Endothelial cell of umbilical vein (primary cell): ENCODE measurements around the gene IGFL4. TPM values are rescaled to one million over a fixed set of nuclear protein-coding genes. Genes with fewer than 3 reads are reported as not detected.

Experiments
- BruUV-seq: library from RNA; stranded (reverse); fragments of 400-500 nt; replicated peaks from 2 replicates; lab custom pipeline; 2021; lab: Mats Ljungman, UMichigan
- CTCF ChIA-PET: fragments of 300-600, 350-600 bp; sonication (Branson Sonifier 250); formaldehyde crosslinking; loops from one replicate; lab custom pipeline; 2021; ENCODE audit warnings: antibody characterized with exemption, inconsistent platforms; lab: Charles Lee
- POLR2A ChIA-PET: fragments of 300-600, 350-600 bp; sonication (Branson Sonifier 250); formaldehyde crosslinking; loops from one replicate; lab custom pipeline; 2021; ENCODE audit warnings: antibody characterized with exemption, inconsistent platforms; lab: Charles Lee
- DNase-seq: peaks from one replicate; pipeline ENCODE4 v3.0.0-alpha.2; 2011; ENCODE audit warnings: low read depth, low spot score
- FAIRE-seq: peaks from 2 replicates; lab custom pipeline; 2011; peaks lifted over from hg19 to GRCh38; lab: Jason Lieb, UNC
- H2AFZ ChIP-seq: 2 replicates; pipeline ENCODE4 v1.6.0; 2012; ENCODE audit warnings: low read depth, low read length, control low read depth, inconsistent platforms
- H3K27ac ChIP-seq: 2 replicates; pipeline ENCODE4 v1.5.1; 2011; ENCODE audit warnings: low read depth, mild to moderate bottlenecking, control low read depth, low read length, moderate library complexity; ENCODE audit not compliant: insufficient read depth
- H3K27me3 ChIP-seq, 2 experiments: 2 replicates each; pipeline versions ENCODE4 v1.6.0 to v1.6.1; 2011; ENCODE audit warnings: low read length in 2 of 2, mixed read lengths in 1 of 2; ENCODE audit not compliant: control insufficient read depth in 2 of 2, insufficient read depth in 2 of 2
- H3K36me3 ChIP-seq, 2 experiments: 2 replicates in 1 of 2; 3 replicates in 1 of 2; pipeline ENCODE4 v1.5.1; 2011; ENCODE audit warnings: low read length in 2 of 2, mild to moderate bottlenecking in 1 of 2, moderate library complexity in 1 of 2; ENCODE audit not compliant: control insufficient read depth in 2 of 2, insufficient read depth in 2 of 2; ENCODE audit errors: extremely low read depth in 1 of 2
- H3K4me1 ChIP-seq: 3 replicates; pipeline ENCODE4 v1.5.1; 2011; ENCODE audit warnings: mild to moderate bottlenecking, low read length; ENCODE audit not compliant: control insufficient read depth, insufficient read depth; ENCODE audit errors: extremely low read depth
- H3K4me2 ChIP-seq: 2 replicates; pipeline ENCODE4 v1.6.1; 2011; ENCODE audit warnings: low read length, control low read depth, mixed read lengths; ENCODE audit not compliant: insufficient read depth
- H3K4me3 ChIP-seq, 3 experiments: fragments of 200-600 bp in 1 of 3; sonication (generic), shearing (Covaris generic) in 1 of 3; replicated peaks in 1 of 3; 2 replicates each; pipeline ENCODE4 v1.5.1; 2011 to 2016; ENCODE audit warnings: control low read depth in 3 of 3, low read length in 3 of 3, mild to moderate bottlenecking in 2 of 3, inconsistent platforms in 1 of 3, low read depth in 1 of 3, moderate library complexity in 1 of 3; ENCODE audit not compliant: insufficient read depth in 1 of 3
- H3K79me2 ChIP-seq: 2 replicates; pipeline ENCODE4 v1.6.0; 2012; ENCODE audit warnings: low read length, inconsistent platforms; ENCODE audit not compliant: control insufficient read depth, insufficient read depth
- H3K9ac ChIP-seq: replicated peaks from 2 replicates; pipeline ENCODE3; 2011; ENCODE audit warnings: low read length, control low read depth; ENCODE audit not compliant: insufficient read depth; ENCODE audit errors: extremely low read depth
- H3K9me1 ChIP-seq: replicated peaks from 3 replicates; pipeline ENCODE4 v1.6.0; 2011; ENCODE audit warnings: mild to moderate bottlenecking, low read length; ENCODE audit not compliant: control insufficient read depth, insufficient read depth; ENCODE audit errors: extremely low read depth
- H3K9me3 ChIP-seq: replicated peaks from 2 replicates; pipeline ENCODE4 v1.5.1; 2012; ENCODE audit warnings: low read length, inconsistent platforms; ENCODE audit not compliant: control insufficient read depth, insufficient read depth
- H4K20me1 ChIP-seq: replicated peaks from 2 replicates; pipeline ENCODE3; 2011; ENCODE audit warnings: mild to moderate bottlenecking, low read length; ENCODE audit not compliant: control insufficient read depth, insufficient read depth; ENCODE audit errors: extremely low read depth
- EZH2 ChIP-seq: IDR thresholded peaks from 2 replicates; pipeline ENCODE4 v1.6.1; 2012; ENCODE audit warnings: borderline replicate concordance, low read depth, mild to moderate bottlenecking, moderate library complexity, low read length, inconsistent platforms; ENCODE audit not compliant: severe bottlenecking
- GATA2 ChIP-seq: IDR thresholded peaks from 2 replicates; pipeline ENCODE4 v1.7.0; 2011; ENCODE audit warnings: low read depth, mild to moderate bottlenecking, moderate library complexity, mixed read lengths, low read length; ENCODE audit not compliant: insufficient read length, insufficient read depth
- JUN ChIP-seq: IDR thresholded peaks from 2 replicates; pipeline ENCODE4 v1.6.1; 2011; ENCODE audit warnings: borderline replicate concordance, low read depth; ENCODE audit not compliant: insufficient read length, insufficient read depth
- MYC ChIP-seq: IDR thresholded peaks from one replicate; pipeline ENCODE4 v1.6.1; 2011; ENCODE audit warnings: mild to moderate bottlenecking, low read depth, low read length
- POLR2A ChIP-seq: IDR thresholded peaks from 2 replicates; pipeline ENCODE4 v1.6.1; 2012; ENCODE audit warnings: low read depth, mild to moderate bottlenecking, control low read depth, low read length
- POLR2AphosphoS5 ChIP-seq: IDR thresholded peaks from 2 replicates; pipeline ENCODE4 v1.6.1; 2012; ENCODE audit warnings: low read depth, mild to moderate bottlenecking, control low read depth, low read length, moderate library complexity; ENCODE audit not compliant: insufficient read depth
- dilution Hi-C: fragments of 300-500 bp; cut with MboI; formaldehyde crosslinking; loops from one replicate; pipeline ENCODE4 v1.15.0; 2019; ENCODE audit warnings: low sequenced_read_pairs; ENCODE audit not compliant: extremely low pct_ligation_motif_present
- intact Hi-C: fragments of 100-400 bp; cut with micrococcal nuclease; formaldehyde crosslinking; loops from one replicate; pipeline ENCODE4 v1.10.0; 2022
- polyA plus RNA-seq, 4 experiments: library from polyadenylated mRNA; depleted of rRNA in 3 of 4; stranded (reverse) in 3 of 4; unstranded in 1 of 4; fragments of >200 nt; gene quantifications; 2 replicates each; pipeline versions ENCODE4 v1.2.1 to v1.2.3, GENCODE V29; 2011 to 2012; ENCODE audit warnings: missing spikeins in 1 of 4
- total RNA-seq: library from RNA; stranded (reverse); gene quantifications from 2 replicates; pipeline ENCODE4 v1.2.3, GENCODE V29; 2021
- TF ChIP-seq, protein P1 (sequence below): IDR thresholded peaks from 2 replicates; pipeline ENCODE4 v1.6.1; 2011; ENCODE audit not compliant: insufficient read depth, insufficient read length
- TF ChIP-seq, protein P2 (sequence below), 2 donors: IDR thresholded peaks; 1 replicate in 1 of 2; 2 replicates in 1 of 2; pipeline ENCODE4 v1.5.1; 2011; ENCODE audit warnings: low read length in 2 of 2, mild to moderate bottlenecking in 2 of 2, moderate library complexity in 2 of 2, control low read depth in 1 of 2, inconsistent platforms in 1 of 2, low read depth in 1 of 2; ENCODE audit not compliant: insufficient read depth in 1 of 2; ENCODE audit errors: extremely low read depth in 1 of 2

Gene IGFL4
- total and polyA plus RNA-seq, 2 donors (not counting 3 experiments of a cell fraction or from before 2014, with no cell fraction given) = not detected

DNA sequence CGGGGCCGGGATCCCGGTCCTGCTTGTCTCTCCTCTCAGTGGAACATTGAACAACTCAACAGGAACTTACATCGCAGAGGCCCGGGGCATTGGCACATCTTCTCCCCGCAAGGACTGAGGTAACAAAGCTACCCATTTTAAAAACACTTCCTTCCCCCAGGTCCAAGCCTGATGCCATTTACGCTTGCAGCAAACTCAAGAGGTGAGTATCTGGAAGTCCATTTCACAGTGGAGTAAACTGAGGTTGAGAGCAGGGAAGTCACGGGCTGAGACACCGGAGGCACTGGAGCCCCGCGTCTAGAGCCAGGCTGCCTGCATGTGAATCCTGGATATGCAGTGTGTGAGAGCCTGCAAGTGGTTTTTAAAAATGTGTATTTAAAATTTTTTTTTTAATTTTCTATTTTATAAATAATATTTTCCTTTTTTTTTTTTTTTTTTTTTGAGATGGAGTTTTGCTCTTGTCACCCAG, 17.5 kb downstream of the IGFL4 start:
- dilution Hi-C loops = no loop called here
- no peak for TF ChIP-seq JUN
- TF ChIP-seq POLR2A = no peak
- TF ChIP-seq, protein P1, sequence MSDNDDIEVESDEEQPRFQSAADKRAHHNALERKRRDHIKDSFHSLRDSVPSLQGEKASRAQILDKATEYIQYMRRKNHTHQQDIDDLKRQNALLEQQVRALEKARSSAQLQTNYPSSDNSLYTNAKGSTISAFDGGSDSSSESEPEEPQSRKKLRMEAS = no peak
- Histone ChIP-seq H4K20me1 (no peaks in the 10 kb centered on the region), H3K4me1 (peaks cover 5% of the 10 kb centered on the region), H3K79me2 (no peaks in the 10 kb centered on the region), H3K9me1 (no peaks in the 10 kb centered on the region), H3K36me3 (no peaks in the 10 kb centered on the region), H3K4me2 (no peak overlapping the region), H3K9ac (no peak overlapping the region), H3K9me3 (no peaks in the 10 kb centered on the region), H2AFZ (no peak overlapping the region), H3K4me3 (no peak overlapping the region), H3K27me3 (peaks cover 2 to 5% of the 10 kb centered on the region in 2 experiments), H3K27ac (no peak overlapping the region)
- CTCF ChIA-PET = interaction anchor here (1.1 to 12.1 kb wide), 2 partner anchors 8 to 56 kb away, joined by 3 to 460 read pairs; no protein-coding TSS in a partner anchor
- FAIRE-seq (no peak), DNase-seq (no peak)
- POLR2A ChIA-PET = no interaction called here
- intact Hi-C loops = no loop called here
- BruUV-seq = no TSS peak

- peaks cover 0 to 5% of the 10 kb centered on the region in 2 experiments for H3K36me3 ChIP-seq
- TF ChIP-seq MYC = no peak
- TF ChIP-seq, protein P2, sequence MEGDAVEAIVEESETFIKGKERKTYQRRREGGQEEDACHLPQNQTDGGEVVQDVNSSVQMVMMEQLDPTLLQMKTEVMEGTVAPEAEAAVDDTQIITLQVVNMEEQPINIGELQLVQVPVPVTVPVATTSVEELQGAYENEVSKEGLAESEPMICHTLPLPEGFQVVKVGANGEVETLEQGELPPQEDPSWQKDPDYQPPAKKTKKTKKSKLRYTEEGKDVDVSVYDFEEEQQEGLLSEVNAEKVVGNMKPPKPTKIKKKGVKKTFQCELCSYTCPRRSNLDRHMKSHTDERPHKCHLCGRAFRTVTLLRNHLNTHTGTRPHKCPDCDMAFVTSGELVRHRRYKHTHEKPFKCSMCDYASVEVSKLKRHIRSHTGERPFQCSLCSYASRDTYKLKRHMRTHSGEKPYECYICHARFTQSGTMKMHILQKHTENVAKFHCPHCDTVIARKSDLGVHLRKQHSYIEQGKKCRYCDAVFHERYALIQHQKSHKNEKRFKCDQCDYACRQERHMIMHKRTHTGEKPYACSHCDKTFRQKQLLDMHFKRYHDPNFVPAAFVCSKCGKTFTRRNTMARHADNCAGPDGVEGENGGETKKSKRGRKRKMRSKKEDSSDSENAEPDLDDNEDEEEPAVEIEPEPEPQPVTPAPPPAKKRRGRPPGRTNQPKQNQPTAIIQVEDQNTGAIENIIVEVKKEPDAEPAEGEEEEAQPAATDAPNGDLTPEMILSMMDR (IDR thresholded peaks at IDR 0.05; ENCODE audit: extremely low read depth in 1 of 2, insufficient read depth in 1 of 2, low read depth in 1 of 2, low read length in 2 of 2) = no peak
- TF ChIP-seq GATA2 = no peak
- no peak for TF ChIP-seq EZH2
- TF ChIP-seq POLR2AphosphoS5 = no peak
- TF ChIP-seq, protein P1 = no peak
- intact Hi-C loops (no loop called here), dilution Hi-C loops (no loop called here)
- DNase-seq (no peak), FAIRE-seq (no peak)
- no peak within 1 kb of the TSS for H3K4me3 ChIP-seq
- ChIA-PET POLR2A (no interaction called here), CTCF (interaction anchor here (0.6 to 12.1 kb wide), 5 partner anchors 8 to 243 kb away, joined by 3 to 460 read pairs (median 3); no protein-coding TSS in a partner anchor)
- peaks cover 2 to 5% of the 10 kb centered on the region in 2 experiments for H3K27me3 ChIP-seq
- H3K79me2 ChIP-seq = no peaks in the 10 kb centered on the region
- no peak within 1 kb of the TSS for H2AFZ ChIP-seq
- no TSS peak for BruUV-seq
- H3K27ac ChIP-seq = no peak within 1 kb of the TSS
- H3K9ac ChIP-seq = no peak within 1 kb of the TSS
- no peaks in the 10 kb centered on the region for H3K9me3 ChIP-seq
- H3K9me1 ChIP-seq = no peaks in the 10 kb centered on the region
- H3K4me2 ChIP-seq = no peak within 1 kb of the TSS
- peaks cover 5% of the 10 kb centered on the region for H3K4me1 ChIP-seq
- no peaks in the 10 kb centered on the region for H4K20me1 ChIP-seq
Measured at GRCh38 chr19:46022431-46023310, 18.1 kb downstream of the IGFL4 start, which contains the start of gene PGLYRP1. Gene PGLYRP1, minus strand, starts transcription at chr19:46023053. Its CDS starts 32 bp downstream, at chr19:46023021.
